Erythroblast (primary cell): ENCODE data around the gene PDCD10.

Experiments
- DNase-seq, 2 experiments: peaks; one replicate each; lab custom pipeline; 2025; lab: John Stamatoyannopoulos, UW
- GATA1 ChIP-seq: IDR thresholded peaks from 2 replicates; pipeline ENCODE4 v1.6.1; 2011; ENCODE audit warnings: low read depth, mild to moderate bottlenecking, control low read depth, low read length, moderate library complexity
- POLR2A ChIP-seq: IDR thresholded peaks from 2 replicates; pipeline ENCODE4 v1.6.1; 2011; ENCODE audit warnings: mild to moderate bottlenecking, low read length

PDCD10 gene

DNA sequence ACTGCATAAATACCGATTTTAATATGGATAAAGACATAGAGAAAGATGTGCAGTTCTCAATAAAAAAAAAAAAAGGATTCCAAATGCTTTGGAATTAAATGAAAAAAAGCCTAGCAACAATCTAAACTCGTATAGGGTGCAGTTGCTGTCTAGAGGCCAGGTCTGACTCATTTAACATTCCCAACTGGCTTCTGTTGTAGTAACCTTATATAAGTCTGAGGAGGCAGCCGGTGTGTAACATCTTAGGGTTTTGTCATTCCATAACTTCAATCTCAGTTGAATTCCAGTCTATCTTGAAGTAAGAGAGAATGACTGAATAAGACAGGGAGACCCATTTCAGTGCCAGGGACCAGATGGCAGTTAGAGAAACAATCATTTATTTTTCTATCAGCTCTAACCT lies 6.5 kb downstream of the PDCD10 start:
- no peak for TF ChIP-seq POLR2A
- no peak for TF ChIP-seq GATA1
- peak in 1 of 2 experiments; percentile 59 for DNase-seq

- peak; percentile 87 to 93 for DNase-seq
- TF ChIP-seq GATA1 (peak; percentile 15), POLR2A (peak; percentile 17)
Observed at GRCh38 chr3:167723872-167724271, 10.8 kb downstream of the PDCD10 start.

GRCh38 chr3:167723025-167723512 lies 11.6 kb downstream of the PDCD10 start:
- peak; percentile 12 to 43 for DNase-seq
- no peak for TF ChIP-seq POLR2A
- TF ChIP-seq GATA1 = no peak

DNA sequence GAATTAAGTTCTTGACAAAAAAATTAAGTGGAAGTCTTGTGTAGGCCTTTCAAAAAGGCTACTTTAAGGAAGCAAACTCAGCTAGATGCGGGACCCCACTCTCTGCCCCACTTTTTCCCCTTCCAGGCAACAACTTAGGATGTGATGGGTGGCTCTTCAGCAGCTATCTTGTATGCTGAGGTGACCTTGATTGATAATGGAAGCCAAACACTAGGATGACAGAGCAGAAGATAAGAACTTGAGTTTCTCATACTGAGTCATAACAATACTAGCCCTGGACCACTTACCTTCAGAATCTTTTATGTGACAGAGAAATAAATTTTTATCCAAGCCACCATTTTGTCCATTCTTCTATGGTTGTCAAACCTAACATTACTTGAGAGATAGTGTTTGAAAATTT lies 16.1 kb downstream of the PDCD10 start:
- peak in 1 of 2 experiments; percentile 23 for DNase-seq
- TF ChIP-seq GATA1 = no peak
- no peak for TF ChIP-seq POLR2A

DNA sequence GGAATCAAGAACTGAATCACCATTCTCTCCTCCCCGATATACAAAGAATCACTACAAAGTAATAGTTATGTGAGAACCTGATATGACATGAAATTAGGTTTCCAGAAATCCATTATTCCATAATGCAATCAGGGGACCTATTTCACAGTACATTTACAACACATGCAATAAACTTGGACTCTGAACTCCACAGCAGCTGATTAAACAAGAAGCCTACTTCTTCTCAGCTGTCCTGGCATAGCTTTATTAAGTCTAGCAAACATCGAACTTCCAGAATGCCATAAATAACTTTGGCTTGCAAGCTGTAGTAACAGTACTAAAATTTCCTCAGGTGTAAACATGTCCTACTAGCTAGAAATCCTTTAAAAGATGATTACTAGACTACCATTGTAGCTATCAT lies 17.8 kb downstream of the PDCD10 start:
- no peak for TF ChIP-seq POLR2A
- TF ChIP-seq GATA1 = no peak

DNA sequence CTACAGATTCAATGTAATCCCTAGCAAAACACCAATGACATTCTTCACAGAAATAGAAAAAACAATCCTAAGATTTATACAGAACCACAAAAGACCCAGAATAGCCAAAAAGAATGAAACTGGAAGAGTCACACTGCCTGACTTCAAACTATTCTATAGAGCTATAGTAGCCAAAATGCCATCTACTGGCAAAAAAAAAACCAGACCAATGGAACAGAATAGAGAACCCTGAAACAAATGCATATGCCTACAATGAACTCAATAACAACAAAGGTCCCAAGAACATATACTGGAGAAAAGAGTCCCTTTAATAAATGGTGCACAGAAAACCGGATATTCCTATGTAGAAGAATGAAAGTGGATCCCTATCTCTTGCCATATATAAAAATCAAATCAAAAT lies 19.8 kb downstream of the PDCD10 start:
- no peak for DNase-seq
- TF ChIP-seq POLR2A = no peak
- TF ChIP-seq GATA1 = no peak

More for the DNA sequence above, 17.8 kb downstream of the PDCD10 start:
- DNase-seq = no peak

DNA sequence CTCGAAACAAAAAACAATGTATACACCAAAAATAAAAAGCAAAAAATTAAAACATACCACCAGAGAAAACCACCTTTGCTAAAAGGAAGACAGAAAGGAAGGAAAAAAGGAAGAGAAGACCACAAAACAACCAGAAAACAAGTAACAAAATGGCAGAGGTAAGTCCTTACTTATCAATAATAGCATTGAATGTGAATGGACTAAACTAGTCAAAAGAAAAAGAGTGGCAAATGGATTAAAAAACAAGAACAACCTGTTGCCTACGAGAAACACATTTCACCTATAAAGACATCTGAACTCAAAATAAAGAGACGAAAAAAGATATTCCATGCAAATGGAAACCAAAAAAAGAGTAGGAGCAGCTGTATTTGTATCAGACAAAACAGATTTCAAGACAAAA lies 22.2 kb downstream of the PDCD10 start:
- no peak for DNase-seq
- no peak for TF ChIP-seq GATA1
- TF ChIP-seq POLR2A = no peak

DNA sequence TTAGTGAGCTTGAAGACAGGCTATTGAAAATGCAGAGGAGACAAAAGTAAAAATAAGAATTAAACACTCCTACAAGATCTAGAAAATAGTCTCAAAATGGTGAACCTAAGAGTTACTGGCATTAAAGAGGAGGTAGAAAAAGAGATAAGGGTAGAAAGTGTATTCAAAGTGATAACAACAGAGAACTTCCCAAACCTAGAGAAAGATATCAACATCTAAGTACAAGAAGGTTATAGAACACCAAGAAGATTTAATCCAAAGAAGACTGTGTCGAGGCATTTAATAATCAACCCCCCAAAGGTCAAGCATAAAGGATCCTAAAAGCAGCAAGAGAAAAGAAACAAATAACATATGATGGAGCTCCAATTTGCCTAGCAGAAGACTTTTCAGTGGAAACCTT lies 23.3 kb downstream of the PDCD10 start:
- no peak for DNase-seq
- TF ChIP-seq POLR2A = no peak

DNA sequence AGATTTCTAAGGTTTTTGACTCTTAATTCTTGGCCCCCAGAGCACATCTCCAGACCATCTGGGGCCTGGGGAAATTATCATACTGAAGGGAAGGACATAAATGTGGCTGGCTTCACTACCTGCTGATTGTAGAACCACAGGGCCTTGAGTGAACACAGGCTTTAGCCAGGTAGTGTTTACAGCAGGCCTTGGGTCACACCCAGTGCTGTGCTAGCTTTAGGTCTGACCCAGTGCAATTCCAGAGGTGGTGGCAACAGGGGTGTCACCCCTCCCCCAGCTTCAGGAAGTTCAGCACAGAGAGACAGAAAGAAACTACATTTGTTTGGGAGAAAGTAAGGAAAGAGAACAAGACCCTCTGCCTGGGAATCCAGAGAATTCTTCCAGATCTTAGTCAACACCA lies 24.1 kb downstream of the PDCD10 start:
- DNase-seq = peak in 1 of 2 experiments; percentile 11
- TF ChIP-seq GATA1 = no peak
- no peak for TF ChIP-seq POLR2A

DNA sequence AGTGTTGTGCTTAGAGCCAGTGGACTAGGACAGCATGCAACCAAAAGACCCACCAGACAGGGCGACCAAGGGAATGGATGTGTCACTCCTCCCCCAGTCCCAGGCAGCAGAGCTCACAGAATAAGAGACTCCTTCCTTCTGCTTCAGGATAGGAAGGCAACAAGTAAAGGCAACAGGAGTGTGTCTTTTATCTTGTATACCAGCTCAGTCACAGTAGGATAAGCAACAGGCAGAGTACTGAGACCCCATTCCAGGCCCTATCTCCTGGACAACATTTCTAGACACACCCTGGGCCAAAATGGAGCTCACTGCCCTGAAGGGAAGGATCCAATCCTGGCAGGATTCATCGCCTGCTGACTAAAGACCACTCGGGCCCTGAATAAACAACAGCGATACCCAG lies 25.0 kb downstream of the PDCD10 start:
- TF ChIP-seq POLR2A = no peak
- no peak for TF ChIP-seq GATA1
- DNase-seq = peak in 1 of 2 experiments; percentile 67

GRCh38 chr3:167705840-167706239 lies 28.9 kb downstream of the PDCD10 start:
- TF ChIP-seq POLR2A = no peak
- TF ChIP-seq GATA1 = no peak
- no peak for DNase-seq

- DNase-seq = no peak
- TF ChIP-seq POLR2A (no peak), GATA1 (no peak)
Observed at GRCh38 chr3:167700926-167701325, 33.8 kb downstream of the PDCD10 start.

GRCh38 chr3:167700046-167700445 lies 34.6 kb downstream of the PDCD10 start:
- no peak for DNase-seq
- TF ChIP-seq POLR2A (no peak), GATA1 (no peak)

DNA sequence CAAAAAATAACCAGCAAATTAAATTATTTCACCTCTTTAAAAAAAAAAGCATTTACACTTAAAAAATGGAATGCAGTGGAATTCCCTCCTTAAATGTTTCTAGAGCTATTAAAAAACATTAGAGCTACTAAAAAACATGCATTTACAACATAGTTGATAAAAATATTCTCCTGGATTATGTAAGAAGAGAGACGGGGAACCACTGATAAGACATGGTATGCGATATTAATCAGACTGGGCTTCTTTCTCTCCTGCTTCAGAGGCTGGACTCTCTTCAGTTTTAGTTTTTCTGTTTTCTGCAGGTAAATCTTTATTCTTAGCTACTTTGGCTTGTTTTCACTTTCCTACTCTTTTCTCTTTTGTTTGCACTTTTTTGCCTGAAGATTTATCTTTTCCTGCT lies 40.6 kb downstream of the PDCD10 start:
- DNase-seq = no peak
- TF ChIP-seq POLR2A (no peak), GATA1 (no peak)

DNA sequence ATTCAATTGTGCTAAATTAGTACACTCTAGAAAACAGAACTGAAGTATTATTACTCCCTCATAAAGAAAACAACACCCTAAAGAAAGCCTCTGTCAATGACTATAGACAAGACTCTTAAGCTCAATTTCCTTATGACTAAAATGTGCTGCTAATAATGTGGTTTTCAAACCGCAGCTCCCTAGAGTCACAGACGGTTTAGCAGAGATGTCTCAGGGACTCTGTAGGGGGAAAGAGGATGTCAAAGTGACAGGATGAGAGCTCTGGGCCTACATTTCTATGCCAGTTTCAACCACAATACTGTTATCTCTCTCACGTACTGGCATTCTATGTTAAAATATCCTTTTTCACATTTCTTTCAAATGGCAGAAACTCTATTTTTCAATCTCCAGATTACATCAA lies 43.3 kb downstream of the PDCD10 start:
- DNase-seq = no peak
- TF ChIP-seq POLR2A = no peak
- TF ChIP-seq GATA1 = no peak
